ENCODE results near the gene WDR26. TPM values are rescaled to one million over a fixed set of nuclear protein-coding genes. Genes with fewer than 3 reads are reported as not detected.
A peak's percentile ranks its signal among the peaks of the same experiment; 100 is the strongest.
"Not testable (repeated sequence)": the region's sequence is repeated elsewhere in the genome, so short reads cannot be mapped to it uniquely, and the experiment has no call there.

Gene WDR26
- total RNA-seq, 1 donor from 2014 or later: 60.9 TPM

DNA sequence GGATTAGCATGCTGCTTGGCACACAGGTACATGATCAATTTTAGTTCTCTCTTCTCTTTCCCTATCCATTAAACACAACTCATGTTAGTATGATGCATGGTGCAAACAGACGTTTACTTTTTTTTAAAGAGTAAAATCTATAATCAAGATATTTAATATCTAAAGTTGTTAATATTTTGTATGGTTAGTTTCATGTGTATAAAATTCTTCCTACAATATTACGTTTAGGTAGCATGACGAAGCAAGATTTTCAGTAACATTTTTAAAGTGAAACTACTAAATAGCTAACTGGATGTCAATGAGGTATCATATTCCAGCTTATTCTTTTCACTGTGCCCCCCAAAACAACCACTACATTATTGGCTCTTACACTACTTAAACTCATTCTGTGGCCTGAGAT, 41.3 kb downstream of the WDR26 start:
- no peak for DNase-seq (ENCODE audit: low spot score)

DNA sequence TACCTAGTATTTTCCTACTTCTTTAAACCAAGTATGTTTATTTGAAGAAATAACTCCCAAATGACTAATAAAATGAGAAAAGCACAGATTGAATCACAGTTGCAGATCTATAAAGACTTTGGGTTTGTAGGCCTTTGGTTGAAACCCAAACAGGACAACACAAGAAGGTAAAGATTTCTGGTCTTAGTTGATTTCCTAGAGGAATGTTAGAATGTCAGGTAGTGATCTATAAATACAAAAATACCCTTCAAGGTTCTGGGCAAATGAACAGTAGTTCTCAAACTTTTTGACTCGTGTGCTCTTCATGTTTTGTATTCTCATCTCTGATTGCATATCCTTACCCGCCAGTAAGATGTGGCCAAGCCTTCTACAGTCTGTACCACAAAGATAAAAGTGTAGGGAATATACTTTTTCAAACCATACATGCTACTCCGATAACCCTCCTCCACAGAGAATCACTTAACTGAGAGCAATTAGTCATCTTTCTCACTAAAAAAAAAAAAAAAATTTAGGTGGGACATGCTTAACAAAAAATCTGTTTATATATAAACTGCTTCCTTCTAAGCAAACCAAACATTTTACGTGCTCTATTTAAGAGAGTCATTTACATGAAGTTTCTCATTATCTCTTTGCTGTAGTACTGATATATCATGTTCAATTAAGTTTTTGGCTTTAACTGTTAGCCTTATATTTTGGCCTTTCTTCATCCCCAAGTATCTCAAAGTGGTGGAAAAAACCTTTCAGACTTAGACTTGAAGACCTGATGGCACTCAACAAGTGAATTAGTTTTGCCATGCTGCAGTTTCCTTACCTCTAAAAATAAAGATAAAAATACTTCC, 42.0 kb downstream of the WDR26 start:
- DNase-seq (ENCODE audit: low spot score): no peak

DNA sequence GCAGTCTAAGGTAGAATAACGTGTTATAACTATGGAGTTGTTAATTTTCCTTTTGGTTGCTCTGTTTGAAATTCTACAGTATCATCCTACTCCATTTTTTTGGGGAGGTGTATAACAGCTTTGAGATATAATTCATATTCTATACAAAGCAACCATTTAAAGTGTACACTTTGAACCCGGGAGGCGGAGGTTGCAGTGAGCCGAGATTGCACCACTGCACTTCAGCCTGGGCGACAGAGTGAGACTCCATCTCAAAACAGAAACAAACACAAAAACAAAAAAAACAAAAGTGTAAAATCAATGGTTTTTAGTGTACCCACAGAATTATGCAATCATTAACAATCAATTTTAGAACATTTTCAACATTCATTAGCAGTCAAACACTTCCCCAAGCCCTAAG, 44.1 kb downstream of the WDR26 start:
- DNase-seq (ENCODE audit: low spot score): no peak

DNA sequence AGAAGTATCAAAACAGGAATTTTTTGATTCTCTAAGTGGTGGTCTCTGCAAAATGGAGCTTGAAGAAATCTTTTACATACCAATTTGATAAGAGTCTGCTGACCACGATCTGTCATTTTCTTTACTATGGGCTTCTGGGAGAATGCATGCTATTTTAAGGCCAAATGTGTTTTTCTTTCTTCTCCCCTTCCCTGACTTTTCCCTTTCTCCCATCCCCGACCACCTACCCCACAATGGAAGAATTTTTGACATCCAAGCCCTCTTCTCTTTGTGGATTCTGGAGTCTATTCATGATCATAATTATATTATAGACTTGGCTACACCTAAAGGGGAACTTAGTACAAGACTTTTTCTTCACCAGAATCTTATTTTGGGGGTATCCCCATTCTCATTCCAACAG, 46.7 kb downstream of the WDR26 start:
- DNase-seq (ENCODE audit: low spot score): no peak

DNA sequence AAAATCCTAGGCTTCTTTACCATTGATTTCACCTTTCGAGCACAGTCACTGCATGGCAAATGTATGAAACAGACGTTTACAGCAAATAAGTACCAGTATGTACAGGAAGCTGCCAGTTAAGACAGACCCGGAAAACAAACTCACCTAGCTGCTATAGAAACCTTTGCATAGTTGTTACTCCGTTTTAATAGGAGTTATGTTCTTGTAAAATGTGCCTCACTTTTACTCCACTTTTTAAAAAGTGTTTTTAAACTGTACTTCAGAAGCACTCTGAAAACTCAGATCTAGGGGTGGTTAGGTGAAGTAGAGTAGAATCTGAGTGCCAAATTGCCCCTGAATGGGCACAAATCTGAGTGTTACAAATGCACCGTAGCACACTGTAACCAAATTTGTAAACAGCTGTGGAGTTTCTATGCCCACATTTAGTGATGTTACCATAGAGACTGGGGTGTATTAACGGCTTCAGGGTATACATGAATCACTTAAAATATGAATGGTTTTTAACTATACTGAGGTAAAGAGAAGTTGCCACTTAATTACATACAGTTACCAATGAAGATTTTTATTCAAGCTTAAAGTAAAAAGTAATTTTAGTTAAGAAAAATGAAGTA, 47.2 kb downstream of the WDR26 start:
- no peak for DNase-seq (ENCODE audit: low spot score)

DNA sequence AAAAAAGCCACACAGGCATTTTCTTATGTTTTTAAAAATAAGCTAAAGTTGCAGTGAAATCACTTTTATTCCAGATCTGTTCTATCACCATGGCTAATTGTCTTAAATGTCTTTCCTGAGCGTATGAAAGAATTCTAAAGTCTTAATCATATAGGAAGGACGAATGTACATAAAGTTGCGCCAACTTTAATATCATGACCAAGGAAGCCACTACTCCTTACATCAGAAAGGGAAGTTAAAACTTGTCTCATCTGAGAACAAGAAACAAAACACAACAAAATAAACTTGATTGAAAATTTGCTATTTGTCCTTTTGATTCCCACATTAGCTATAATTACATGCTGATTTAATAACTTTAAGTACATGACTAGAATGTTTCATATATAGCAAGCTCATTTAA, 51.4 kb downstream of the WDR26 start:
- no peak for DNase-seq (ENCODE audit: low spot score)

DNA sequence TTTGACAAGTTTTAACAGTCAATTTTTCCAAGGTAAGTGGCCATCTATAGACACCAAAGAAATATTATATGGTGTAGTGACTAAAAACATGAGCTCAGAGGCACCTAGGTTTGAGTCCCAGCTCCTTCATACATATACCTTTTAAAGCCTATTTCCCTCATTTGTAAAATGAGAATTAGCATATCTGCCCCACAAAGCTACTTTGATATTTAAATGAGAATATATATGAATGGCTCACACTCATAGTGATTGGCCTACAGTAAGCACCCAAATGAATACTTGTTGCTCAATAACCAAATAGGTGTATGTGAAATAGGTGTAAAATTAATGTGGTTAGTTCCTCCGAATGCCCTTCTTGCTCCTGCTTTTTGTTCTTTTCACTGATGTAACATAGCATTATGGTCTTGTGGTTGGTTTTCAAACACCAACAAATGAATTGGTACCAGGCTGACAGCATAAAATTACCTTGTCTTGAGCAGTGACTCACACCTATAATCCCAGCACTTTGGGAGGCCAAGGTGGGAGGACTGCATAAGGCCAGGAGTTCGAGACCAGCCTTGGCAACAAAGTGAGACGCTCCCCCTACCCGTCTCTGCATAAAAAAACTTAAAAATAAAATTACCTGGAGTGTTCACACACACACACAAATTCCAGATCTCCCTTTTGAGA, 52.6 kb downstream of the WDR26 start:
- DNase-seq (ENCODE audit: low spot score): no peak

DNA sequence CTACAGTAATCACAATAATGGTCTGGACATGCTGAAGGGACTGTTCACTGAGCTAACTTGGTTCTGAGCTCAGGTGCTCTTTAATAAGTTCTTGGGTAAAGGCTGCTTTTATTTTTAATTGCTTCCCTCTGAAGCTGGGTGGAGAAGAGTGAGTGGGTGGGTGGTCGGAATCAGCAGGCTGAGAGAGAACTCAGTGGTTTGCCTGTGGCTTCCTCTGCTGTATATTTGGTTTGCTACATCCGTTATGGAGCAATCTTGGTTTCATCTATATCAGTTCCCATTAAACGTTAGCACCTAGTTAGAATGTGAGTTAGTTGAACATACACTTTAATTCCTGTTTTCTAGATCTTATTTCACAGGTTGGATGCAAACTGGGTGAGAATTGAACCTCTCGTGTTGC, 54.6 kb downstream of the WDR26 start:
- no peak for DNase-seq (ENCODE audit: low spot score)

DNA sequence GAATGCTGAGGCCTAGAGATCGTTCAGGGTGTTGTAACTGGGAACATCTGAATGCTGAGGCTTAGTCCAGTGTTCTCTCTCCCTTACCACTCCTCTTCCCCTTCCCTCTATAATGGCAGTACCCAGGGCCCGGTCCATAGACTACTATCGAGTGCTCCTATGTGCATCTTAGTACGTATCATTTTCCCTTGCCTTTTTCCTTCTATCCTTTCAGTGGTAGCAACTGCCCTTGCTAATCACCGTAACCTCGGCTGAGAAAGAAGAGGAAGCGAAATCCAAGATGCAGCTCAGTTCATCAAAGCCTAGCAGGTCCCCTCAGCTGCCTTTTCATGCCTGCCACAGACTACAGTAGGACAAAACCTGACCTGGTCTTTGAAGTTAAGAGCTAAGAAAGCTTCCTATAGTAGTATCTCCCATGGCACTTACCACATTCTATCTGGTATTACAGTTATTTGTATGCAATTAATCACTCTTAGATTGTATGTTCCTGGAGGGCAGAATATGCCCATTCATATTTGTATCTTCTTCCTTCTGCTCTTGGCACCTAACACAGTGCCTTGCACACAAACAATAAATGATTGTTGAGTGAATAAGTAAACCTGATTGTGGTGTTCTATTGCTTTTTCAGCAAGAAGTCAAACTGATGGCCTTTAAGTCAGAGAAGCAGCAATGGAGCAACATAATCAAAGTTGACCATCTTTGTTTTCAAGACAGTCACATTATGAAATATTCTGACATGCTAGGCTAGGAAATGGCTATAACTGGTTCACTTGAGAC, 55.6 kb downstream of the WDR26 start:
- DNase-seq (ENCODE audit: low spot score): no peak

DNA sequence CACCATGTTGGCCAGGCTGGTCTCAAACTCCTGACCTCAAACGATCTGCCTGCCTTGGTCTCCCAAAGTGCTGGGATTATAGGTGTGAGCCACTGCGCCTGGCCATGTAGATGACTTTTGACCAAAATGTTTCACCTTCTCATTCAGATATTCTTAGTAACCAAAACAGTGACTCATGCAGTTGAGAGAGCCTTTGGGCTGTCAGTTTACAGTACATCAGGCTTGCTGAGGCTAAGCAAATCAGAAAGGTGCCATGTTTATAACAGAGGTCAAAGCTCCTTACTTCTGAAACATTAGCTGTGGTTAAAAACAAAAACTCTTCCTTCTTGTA, 57.0 kb downstream of the WDR26 start:
- DNase-seq (ENCODE audit: low spot score): no peak

DNA sequence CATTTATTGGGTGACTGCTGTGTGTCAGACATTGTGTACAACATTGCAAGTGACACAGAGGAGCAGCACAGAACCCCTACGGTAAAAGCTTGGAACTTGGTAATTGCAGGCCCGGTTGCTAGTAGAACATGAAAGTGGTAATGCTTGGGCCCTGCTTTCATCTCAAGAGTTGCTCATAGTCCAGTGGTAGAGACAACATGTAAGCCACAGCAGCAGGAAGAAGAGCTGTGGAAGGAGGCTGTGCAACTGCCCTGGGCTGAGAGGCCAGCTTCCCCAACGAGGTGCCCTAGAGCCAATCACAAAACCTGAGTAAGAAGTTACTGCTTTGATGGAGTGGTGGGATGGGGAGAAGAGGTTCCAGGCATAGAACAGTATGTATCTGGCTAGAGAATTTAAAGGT, 59.5 kb downstream of the WDR26 start:
- DNase-seq (ENCODE audit: low spot score): no peak

DNA sequence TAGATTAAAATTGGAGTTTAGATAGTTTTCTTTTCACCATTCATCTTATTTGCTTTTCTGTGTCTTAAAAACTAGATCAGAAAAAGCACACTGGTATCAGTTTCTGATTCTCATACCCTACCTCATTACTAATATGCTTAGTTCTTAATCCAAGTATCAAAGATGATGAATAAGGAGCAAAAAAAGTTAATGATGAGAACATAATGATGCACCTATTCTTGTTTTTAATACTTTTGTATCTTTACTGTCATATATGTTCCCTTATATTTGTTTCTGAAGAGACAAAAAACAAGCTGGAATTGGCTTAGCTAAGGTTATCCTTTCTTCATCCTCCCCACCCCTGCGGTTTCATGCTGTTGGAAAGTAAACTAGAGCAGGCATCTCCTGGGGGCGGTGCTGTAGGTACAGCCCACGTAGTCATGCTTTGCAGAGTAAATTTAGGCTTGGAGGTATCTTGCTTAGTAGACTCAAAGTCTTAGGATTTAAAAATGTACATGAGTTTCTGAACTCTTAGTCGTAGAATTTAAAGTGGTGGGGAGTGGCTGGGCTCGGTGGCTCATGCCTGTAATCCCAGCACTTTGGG, 61.5 kb downstream of the WDR26 start:
- DNase-seq (ENCODE audit: low spot score): no peak

DNA sequence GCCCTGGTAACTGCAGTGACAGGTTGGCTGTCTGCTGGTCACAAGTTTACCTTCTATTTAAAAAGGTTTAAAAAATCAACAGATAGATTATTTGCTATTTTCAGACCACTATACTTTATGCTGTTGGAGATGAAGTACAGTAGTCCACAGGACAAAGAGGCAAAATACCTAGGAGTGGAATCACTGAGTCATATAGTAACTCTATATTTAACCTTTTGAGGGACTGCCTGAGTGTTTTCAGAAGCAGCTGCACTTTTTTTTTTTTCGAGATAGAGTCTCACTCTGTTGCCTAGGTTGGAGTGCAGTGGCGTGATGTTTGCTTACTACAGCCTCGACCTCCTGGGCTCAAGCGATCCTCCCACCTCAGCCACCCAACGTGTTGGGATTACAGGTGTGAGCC, 66.2 kb downstream of the WDR26 start:
- no peak for DNase-seq (ENCODE audit: low spot score)

DNA sequence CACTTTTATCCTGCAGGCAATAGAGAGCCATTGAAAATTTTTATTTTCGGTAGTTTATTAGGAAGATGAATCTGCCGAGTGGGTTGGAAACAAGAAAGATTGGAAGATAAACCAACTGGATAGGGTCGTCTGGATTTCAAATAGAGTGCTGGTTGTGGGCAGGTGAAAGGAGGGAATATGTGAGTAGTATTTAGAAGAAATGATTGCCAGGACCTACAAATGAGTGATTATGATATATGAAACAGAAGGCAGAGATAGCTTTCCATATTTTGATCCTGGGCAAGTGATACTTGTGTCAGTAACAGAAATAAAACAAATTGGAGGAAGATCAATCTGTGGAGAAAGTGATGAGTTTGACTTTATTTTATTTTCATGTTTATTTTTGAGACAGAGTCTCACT, 75.4 kb downstream of the WDR26 start:
- DNase-seq (ENCODE audit: low spot score): no peak

DNA sequence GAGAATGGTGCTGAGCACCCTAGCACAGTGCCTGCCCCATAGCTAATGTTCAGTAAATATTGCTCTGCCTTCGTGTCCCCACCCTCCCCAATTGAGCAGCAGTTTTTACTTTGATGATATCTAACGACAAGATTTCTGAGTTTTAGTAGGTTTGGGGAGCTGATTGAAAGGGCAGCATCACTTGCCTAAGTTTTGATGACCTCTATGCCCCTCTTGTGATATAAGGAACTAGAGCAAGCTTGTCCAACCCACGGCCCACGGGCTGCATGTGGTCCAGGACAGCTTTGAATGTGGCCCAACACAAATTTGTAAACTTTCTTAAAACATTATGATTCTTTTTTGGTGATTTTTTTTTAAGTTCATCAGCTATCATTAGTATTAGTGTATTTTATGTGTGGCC, 76.4 kb downstream of the WDR26 start:
- no peak for DNase-seq (ENCODE audit: low spot score)

DNA sequence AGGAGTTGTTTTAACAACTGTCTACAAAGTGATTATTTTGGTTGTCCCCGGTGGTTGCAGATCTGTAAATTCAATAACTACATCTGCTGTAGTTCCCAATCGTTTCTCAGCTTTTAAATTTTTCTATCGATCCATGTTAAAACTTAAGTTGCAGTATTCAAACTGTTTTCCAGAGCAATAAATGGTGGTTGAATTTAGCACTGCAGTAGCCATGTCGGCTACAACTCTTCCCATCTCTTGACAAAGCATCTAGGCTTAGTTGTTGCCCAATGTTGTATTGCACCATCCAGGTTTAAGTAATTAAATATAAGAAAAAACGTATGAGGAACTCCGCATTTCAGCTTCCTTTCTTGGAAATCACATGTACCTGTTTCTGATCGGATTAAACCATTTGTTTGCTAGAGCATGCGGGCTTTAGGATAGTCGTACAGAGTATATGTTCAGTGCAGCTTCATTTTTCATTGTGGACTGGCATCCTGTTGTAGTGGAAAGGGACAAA, 76.9 kb downstream of the WDR26 start:
- peak; percentile 5 for DNase-seq (ENCODE audit: low spot score)

DNA sequence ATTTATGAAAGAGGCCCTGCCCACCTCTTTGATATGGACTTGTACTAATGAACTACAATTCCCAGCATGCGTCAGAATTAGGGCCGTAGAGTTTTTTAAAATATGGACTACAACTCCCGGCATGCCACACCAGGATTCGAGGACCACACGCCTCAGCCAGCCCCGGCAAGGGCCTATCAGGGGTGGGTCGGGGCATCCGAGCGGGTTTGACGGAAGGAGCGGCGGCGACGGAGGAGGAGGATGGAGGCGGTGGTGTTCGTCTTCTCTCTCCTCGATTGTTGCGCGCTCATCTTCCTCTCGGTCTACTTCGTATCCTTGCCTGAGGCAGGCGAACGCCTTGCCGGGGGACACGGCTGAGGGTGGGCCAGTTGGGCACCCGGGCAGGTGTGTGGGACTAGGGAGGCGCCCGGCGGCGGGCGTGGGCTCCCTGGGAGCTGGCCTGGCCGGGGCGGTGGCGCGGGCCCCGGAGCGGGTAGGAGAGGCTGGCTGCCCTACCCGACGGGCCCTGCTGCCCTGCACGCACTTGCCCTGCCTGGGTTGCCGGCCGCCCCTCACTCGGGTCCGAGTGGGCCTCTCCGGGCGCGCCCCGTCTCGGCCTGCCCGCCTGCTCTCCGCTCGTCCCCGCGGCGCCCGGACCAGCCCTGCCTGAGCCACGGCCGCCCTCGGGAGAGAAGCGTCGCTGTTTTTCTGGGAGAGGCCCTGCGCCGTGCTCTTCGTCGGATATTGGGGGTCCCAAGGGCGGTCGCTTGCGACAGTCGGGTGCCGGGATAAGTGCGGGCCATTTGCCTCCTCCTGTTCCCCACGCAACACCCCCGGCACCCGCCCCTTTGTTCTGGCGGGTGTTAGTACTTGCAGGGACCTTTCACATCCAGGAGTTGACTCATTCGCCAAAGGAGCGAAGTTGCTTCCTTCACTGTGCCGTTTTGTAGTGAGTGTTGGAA, 77.6 kb downstream of the WDR26 start, which contains the start of gene CNIH4:
Gene CNIH4, plus strand, starts transcription at position 195 of the 941 bp plus-strand sequence. Its CDS starts 46 bp downstream, at position 241.
- DNase-seq (ENCODE audit: low spot score): peak; percentile 99

DNA sequence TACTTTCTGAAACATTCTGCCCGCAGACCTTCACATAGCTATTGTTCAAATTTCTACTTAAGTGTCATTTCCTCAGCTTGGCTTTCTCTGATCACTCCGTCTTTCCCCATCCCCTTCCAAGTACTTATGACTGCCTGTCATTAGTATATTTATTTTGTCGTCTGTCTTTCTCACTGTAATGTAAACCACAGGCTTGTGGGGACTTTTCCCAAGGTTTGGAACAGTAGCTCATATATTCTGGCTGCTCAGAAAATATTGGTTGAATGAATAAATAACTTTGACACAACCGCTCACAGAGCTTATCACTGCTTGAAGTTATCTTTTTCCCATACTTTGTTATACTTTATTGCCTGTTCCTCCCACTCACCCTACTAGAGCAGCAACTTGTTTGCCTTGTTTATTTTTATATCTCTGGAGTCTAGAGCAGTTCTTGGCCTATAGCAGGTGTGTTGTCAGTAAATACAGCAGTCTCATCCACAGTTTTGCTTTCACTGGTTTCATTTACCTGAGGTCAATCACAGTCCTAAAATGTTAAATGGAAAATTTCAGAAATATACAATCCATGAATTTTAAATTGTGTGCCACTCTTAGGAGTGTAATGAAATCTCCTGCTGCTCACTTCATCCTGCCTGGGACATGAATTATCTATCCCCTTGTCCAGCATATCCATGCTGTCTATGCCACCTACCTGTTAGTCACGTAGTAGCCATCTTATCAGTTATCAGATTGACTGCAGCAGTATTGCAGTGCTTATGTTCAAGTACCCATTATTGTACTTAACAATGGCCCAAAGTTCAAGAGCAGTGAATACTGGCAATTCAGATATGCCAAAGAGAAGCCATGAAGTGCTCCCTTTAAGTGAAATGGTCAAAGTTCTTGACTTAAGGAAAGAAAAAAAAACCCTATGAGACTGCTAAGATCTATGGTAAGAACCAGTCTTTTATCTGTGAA, 80.3 kb downstream of the WDR26 start:
- DNase-seq (ENCODE audit: low spot score): no peak

DNA sequence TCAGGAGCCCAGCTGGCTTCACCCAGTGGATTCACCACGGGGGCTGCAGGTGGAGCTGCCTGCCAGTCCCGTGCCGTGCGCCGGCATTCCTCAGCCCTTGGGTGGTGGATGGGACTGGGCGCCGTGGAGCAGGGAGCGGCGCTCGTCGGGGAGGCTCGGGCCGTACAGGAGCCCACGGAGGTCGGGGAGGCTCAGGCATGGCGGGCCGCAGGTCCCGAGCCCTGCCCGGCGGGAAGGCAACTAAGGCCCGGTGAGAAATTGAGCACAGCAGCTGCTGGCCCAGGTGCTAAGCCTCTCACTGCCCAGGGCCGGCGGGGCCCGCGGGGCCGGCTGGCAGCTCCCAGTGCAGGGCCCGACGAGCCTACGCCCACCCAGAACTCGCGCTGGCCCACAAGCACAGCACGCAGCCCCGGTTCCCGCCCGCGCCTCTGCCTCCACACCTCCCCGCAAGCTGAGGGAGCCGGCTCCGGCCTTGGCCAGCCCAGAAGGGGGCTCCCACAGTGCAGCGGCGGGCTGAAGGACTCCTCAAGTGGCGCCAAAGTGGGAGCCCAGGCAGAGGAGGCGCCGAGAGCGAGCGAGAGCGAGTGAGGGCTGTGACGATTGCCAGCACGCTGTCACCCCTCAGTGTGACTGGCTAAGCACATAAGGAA, 82.0 kb downstream of the WDR26 start:
- not testable (repeated sequence) for DNase-seq (ENCODE audit: low spot score)

Measured in umbilical cord (tissue), 2 donors.